Measurements from ENCODE around the gene DBNDD2.

DNA sequence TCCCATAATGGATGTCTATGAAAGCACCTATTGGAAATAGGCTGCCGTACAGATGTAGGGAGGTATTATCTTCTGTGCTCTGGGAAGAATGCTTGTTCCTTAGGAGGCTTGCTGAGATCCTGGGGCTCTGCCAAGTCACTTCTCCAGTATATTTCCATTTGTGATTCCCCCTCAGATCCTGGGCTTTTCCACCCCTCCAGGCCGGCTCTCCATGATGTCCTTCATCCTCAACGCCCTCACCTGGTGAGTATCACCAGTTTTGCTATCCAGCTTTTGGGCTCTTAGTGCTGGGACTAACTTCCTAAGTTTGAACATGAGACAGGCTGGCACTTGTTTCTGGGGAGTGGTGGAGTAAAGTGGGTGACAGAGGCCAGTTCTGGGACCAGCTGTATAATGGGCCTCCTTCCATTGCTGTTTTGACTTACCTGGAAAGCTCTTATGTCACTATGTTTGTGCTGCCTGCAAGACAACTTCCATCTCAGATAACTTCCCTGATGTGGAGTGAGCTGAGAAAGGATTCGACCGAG, 42.6 kb upstream of the DBNDD2 start:
- TF ChIP-seq, protein P1, sequence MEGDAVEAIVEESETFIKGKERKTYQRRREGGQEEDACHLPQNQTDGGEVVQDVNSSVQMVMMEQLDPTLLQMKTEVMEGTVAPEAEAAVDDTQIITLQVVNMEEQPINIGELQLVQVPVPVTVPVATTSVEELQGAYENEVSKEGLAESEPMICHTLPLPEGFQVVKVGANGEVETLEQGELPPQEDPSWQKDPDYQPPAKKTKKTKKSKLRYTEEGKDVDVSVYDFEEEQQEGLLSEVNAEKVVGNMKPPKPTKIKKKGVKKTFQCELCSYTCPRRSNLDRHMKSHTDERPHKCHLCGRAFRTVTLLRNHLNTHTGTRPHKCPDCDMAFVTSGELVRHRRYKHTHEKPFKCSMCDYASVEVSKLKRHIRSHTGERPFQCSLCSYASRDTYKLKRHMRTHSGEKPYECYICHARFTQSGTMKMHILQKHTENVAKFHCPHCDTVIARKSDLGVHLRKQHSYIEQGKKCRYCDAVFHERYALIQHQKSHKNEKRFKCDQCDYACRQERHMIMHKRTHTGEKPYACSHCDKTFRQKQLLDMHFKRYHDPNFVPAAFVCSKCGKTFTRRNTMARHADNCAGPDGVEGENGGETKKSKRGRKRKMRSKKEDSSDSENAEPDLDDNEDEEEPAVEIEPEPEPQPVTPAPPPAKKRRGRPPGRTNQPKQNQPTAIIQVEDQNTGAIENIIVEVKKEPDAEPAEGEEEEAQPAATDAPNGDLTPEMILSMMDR (IDR thresholded peaks at IDR 0.05), result no peak
- no peak for TF ChIP-seq EZH2 (IDR thresholded peaks at IDR 0.05)

All from neural progenitor cell (in vitro differentiated cells).